Measurements from ENCODE around the gene FAF2.

- TF ChIP-seq SPI1 (IDR thresholded peaks at IDR 0.05; ENCODE audit: borderline replicate concordance, low read depth) (no peak), POLR2AphosphoS5 (IDR thresholded peaks at IDR 0.05; ENCODE audit: low read depth) (no peak)
- TF ChIP-seq, protein P1, sequence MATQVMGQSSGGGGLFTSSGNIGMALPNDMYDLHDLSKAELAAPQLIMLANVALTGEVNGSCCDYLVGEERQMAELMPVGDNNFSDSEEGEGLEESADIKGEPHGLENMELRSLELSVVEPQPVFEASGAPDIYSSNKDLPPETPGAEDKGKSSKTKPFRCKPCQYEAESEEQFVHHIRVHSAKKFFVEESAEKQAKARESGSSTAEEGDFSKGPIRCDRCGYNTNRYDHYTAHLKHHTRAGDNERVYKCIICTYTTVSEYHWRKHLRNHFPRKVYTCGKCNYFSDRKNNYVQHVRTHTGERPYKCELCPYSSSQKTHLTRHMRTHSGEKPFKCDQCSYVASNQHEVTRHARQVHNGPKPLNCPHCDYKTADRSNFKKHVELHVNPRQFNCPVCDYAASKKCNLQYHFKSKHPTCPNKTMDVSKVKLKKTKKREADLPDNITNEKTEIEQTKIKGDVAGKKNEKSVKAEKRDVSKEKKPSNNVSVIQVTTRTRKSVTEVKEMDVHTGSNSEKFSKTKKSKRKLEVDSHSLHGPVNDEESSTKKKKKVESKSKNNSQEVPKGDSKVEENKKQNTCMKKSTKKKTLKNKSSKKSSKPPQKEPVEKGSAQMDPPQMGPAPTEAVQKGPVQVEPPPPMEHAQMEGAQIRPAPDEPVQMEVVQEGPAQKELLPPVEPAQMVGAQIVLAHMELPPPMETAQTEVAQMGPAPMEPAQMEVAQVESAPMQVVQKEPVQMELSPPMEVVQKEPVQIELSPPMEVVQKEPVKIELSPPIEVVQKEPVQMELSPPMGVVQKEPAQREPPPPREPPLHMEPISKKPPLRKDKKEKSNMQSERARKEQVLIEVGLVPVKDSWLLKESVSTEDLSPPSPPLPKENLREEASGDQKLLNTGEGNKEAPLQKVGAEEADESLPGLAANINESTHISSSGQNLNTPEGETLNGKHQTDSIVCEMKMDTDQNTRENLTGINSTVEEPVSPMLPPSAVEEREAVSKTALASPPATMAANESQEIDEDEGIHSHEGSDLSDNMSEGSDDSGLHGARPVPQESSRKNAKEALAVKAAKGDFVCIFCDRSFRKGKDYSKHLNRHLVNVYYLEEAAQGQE (IDR thresholded peaks at IDR 0.05; ENCODE audit: insufficient replicate concordance, low read depth), result no peak
Observed at GRCh38 chr5:176540476-176540899, 92.3 kb downstream of the FAF2 start.

All from HL-60 (cell line).